LNCAP (cell line): Measurements from ENCODE around the gene ALG11.

ENCODE experiments used
- CTCF ChIP-seq: fragments of 450-650 bp; IDR thresholded peaks from 2 replicates; pipeline ENCODE4 v1.5.1; 2017; ENCODE audit warnings: mild to moderate bottlenecking

The ALG11 gene

GRCh38 chr13:52011632-52012511 lies at the start of gene ALG11:
Gene ALG11 (plus strand): TSS chr13:52012398. CDS start chr13:52012419, 21 bp downstream.
- TF ChIP-seq CTCF: no peak

- TF ChIP-seq CTCF: no peak
Observed at GRCh38 chr13:51966186-51966585, 46.0 kb upstream of the ALG11 start.

GRCh38 chr13:51967482-51968446 lies 44.4 kb upstream of the ALG11 start:
- TF ChIP-seq CTCF: no peak

- no peak for TF ChIP-seq CTCF
Observed at GRCh38 chr13:51970349-51970748, 41.8 kb upstream of the ALG11 start.

- TF ChIP-seq CTCF: no peak
Observed at GRCh38 chr13:51971520-51972426, 40.4 kb upstream of the ALG11 start.

GRCh38 chr13:51974482-51974881 lies 37.7 kb upstream of the ALG11 start:
- TF ChIP-seq CTCF: no peak

- no peak for TF ChIP-seq CTCF
Observed at GRCh38 chr13:51976423-51976822, 35.8 kb upstream of the ALG11 start.
